Measurements from ENCODE around the gene SKIDA1.

DNA sequence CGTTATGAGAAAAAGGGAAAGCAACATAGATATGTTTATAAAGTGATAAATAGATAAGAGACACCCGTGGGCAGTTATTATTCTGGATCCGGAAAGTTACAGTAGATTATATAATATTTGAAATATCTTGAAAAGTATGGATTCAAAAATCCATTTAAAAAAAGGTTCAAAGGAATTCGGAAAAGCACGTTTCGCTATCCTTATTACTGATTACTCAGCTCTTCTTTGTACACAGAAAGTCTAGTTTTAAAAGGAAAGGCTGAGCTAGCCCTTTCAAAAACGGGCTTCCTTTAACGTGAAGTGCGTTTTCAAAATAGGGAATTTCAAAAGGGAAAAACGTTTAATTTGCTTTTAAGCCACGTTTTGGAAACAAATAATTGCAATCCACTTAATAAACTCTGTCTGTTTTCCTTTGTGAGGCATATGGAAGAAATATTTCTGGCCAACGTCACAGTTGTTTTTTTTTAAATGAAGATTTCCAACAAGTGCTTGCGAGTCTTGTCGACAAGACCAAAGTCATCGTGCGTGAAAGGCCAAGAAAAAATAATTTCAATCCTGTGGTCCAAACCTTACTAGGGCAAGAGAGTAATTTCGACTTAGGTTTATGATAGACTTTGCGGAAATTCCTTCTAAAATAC lies 2.2 kb upstream of the SKIDA1 start:
- TF ChIP-seq, protein P1, sequence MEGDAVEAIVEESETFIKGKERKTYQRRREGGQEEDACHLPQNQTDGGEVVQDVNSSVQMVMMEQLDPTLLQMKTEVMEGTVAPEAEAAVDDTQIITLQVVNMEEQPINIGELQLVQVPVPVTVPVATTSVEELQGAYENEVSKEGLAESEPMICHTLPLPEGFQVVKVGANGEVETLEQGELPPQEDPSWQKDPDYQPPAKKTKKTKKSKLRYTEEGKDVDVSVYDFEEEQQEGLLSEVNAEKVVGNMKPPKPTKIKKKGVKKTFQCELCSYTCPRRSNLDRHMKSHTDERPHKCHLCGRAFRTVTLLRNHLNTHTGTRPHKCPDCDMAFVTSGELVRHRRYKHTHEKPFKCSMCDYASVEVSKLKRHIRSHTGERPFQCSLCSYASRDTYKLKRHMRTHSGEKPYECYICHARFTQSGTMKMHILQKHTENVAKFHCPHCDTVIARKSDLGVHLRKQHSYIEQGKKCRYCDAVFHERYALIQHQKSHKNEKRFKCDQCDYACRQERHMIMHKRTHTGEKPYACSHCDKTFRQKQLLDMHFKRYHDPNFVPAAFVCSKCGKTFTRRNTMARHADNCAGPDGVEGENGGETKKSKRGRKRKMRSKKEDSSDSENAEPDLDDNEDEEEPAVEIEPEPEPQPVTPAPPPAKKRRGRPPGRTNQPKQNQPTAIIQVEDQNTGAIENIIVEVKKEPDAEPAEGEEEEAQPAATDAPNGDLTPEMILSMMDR (IDR thresholded peaks at IDR 0.05): no peak
- no peak for TF ChIP-seq EP300 (IDR thresholded peaks at IDR 0.05)

Measured in stomach (tissue), 4 donors.